Tibial artery (tissue), 4 donors: ENCODE results near the gene RILPL1.

Experiments used
- DNase-seq, 2 donors: peaks; one replicate each; pipeline ENCODE4 v3.0.0-alpha.2; 2019
- H3K27ac ChIP-seq, 2 donors: fragments of 200-600 bp; sonication (generic) in 1 of 2; 1 replicate in 1 of 2; 2 replicates in 1 of 2; pipeline ENCODE4 v1.5.1; 2018 to 2019; ENCODE audit warnings: mild to moderate bottlenecking in 1 of 2
- H3K27me3 ChIP-seq, 2 donors: fragments of 200-600 bp; sonication (generic) in 1 of 2; one replicate each; pipeline versions ENCODE4 v1.5.1 to v1.6.0; 2016 to 2019
- H3K36me3 ChIP-seq, 3 donors: fragments of 200-600 bp; sonication (generic) in 2 of 3; one replicate each; pipeline ENCODE4 v1.5.1; 2016 to 2019; ENCODE audit warnings: mild to moderate bottlenecking in 2 of 3
- H3K4me1 ChIP-seq, 4 donors: fragments of 200-600 bp; sonication (generic) in 2 of 4; 1 replicate in 3 of 4; 2 replicates in 1 of 4; pipeline ENCODE4 v1.5.1; 2016 to 2019
- H3K4me3 ChIP-seq, 2 donors: fragments of 200-600 bp; sonication (generic) in 1 of 2; 1 replicate in 1 of 2; 2 replicates in 1 of 2; pipeline ENCODE4 v1.5.1; 2018 to 2019; ENCODE audit warnings: mild to moderate bottlenecking in 2 of 2
- H3K9me3 ChIP-seq, 3 donors: fragments of 200-600 bp; sonication (generic) in 1 of 3; one replicate each; pipeline ENCODE4 v1.5.1; 2016 to 2019
- CTCF ChIP-seq, 2 experiments: fragments of 200-600 bp in 1 of 2; fragments of 450-650 bp in 1 of 2; IDR thresholded peaks; one replicate each; pipeline ENCODE4 v1.5.1; 2017 to 2019; ENCODE audit warnings: antibody characterized with exemption in 2 of 2, mild to moderate bottlenecking in 1 of 2, moderate library complexity in 1 of 2
- intact Hi-C: fragments of 100-400 bp; cut with DNase I; formaldehyde crosslinking; loops from one replicate; pipeline ENCODE4 v1.15.0; 2023; ENCODE audit warnings: low total_unique reads

The RILPL1 gene

GRCh38 chr12:123489580-123489979 lies 43.9 kb downstream of the RILPL1 start:
- peaks cover 0 to 24% (median 15%) of the 10 kb centered on the region in 3 donors for H3K36me3 ChIP-seq
- no peak for TF ChIP-seq CTCF (IDR thresholded peaks at IDR 0.05)
- H3K4me3 ChIP-seq: no peak overlapping the region
- no peak overlapping the region for H3K27ac ChIP-seq
- no peaks in the 10 kb centered on the region for H3K9me3 ChIP-seq
- DNase-seq: no peak
- intact Hi-C loops: loop anchor here (10.0 kb wide), 1 partner anchor 125 kb away; the partner anchor contains the start of gene SBNO1
- H3K4me1 ChIP-seq: no peaks in the 10 kb centered on the region
- no peaks in the 10 kb centered on the region for H3K27me3 ChIP-seq

GRCh38 chr12:123488539-123489230 lies 44.8 kb downstream of the RILPL1 start:
- Histone ChIP-seq H3K27ac (peak overlapping the region in 1 of 2 donors; percentile 17), H3K9me3 (no peaks in the 10 kb centered on the region), H3K4me1 (peaks cover 0 to 6% (median 0%) of the 10 kb centered on the region in 4 donors), H3K36me3 (peaks cover 0 to 26% (median 20%) of the 10 kb centered on the region in 3 donors), H3K27me3 (no peaks in the 10 kb centered on the region), H3K4me3 (no peak overlapping the region)
- DNase-seq: no peak
- intact Hi-C loops: loop anchor here (10.0 kb wide), 1 partner anchor 124 kb away; the partner anchor contains the start of gene SBNO1
- no peak for TF ChIP-seq CTCF (IDR thresholded peaks at IDR 0.05)

GRCh38 chr12:123487428-123487827 lies 46.1 kb downstream of the RILPL1 start:
- TF ChIP-seq CTCF (IDR thresholded peaks at IDR 0.05): no peak
- H3K27ac ChIP-seq: no peak overlapping the region
- intact Hi-C loops: loop anchor here (10.0 kb wide), 1 partner anchor 123 kb away; the partner anchor contains the start of gene SBNO1
- H3K27me3 ChIP-seq: no peaks in the 10 kb centered on the region
- peaks cover 0 to 17% (median 2%) of the 10 kb centered on the region in 4 donors for H3K4me1 ChIP-seq
- no peaks in the 10 kb centered on the region for H3K9me3 ChIP-seq
- H3K36me3 ChIP-seq: peaks cover 0 to 36% (median 22%) of the 10 kb centered on the region in 3 donors
- DNase-seq: no peak
- H3K4me3 ChIP-seq: no peak overlapping the region

- H3K27ac ChIP-seq: peak overlapping the region in 1 of 2 donors; percentile 17
- no peak overlapping the region for H3K4me3 ChIP-seq
- H3K36me3 ChIP-seq: peaks cover 0 to 37% (median 22%) of the 10 kb centered on the region in 3 donors
- H3K27me3 ChIP-seq: no peaks in the 10 kb centered on the region
- peaks cover 0 to 34% (median 8%) of the 10 kb centered on the region in 4 donors for H3K4me1 ChIP-seq
- no peaks in the 10 kb centered on the region for H3K9me3 ChIP-seq
- intact Hi-C loops: loop anchor here (10.0 kb wide), 1 partner anchor 121 kb away; the partner anchor contains the start of gene SBNO1
- DNase-seq: no peak
- TF ChIP-seq CTCF (IDR thresholded peaks at IDR 0.05): no peak
Observed at GRCh38 chr12:123485756-123486155, 47.8 kb downstream of the RILPL1 start.

GRCh38 chr12:123483602-123484248 lies 49.8 kb downstream of the RILPL1 start:
- DNase-seq: no peak
- peaks cover 0 to 53% (median 24%) of the 10 kb centered on the region in 4 donors for H3K4me1 ChIP-seq
- H3K36me3 ChIP-seq: peaks cover 0 to 36% (median 22%) of the 10 kb centered on the region in 3 donors
- intact Hi-C loops: loop anchor here (10.0 kb wide), 1 partner anchor 119 kb away; the partner anchor contains the start of gene SBNO1
- no peak for TF ChIP-seq CTCF (IDR thresholded peaks at IDR 0.05)
- peak overlapping the region; percentile 50 to 92 for H3K27ac ChIP-seq
- no peaks in the 10 kb centered on the region for H3K9me3 ChIP-seq
- no peaks in the 10 kb centered on the region for H3K27me3 ChIP-seq
- no peak overlapping the region for H3K4me3 ChIP-seq
